HG02938 (cell line): ENCODE results near the gene TIMP2.
"Not testable (repeated sequence)": the region's sequence is repeated elsewhere in the genome, so short reads cannot be mapped to it uniquely, and the experiment has no call there.

ENCODE experiments used
- ATAC-seq: cut with Tn5 transposase; IDR thresholded peaks from one replicate; pipeline ENCODE4 v1.9.1; 2021; ENCODE audit warnings: mild to moderate bottlenecking, moderate library complexity; ENCODE audit not compliant: unreplicated experiment

Gene TIMP2

GRCh38 chr17:78957128-78957527 lies 31.9 kb upstream of the TIMP2 start:
- ATAC-seq, result no peak

GRCh38 chr17:78956254-78956653 lies 31.1 kb upstream of the TIMP2 start:
- ATAC-seq, result no peak

GRCh38 chr17:78954684-78955083 lies 29.5 kb upstream of the TIMP2 start:
- no peak for ATAC-seq

- ATAC-seq, result no peak
These were observed 28.5 kb upstream of the TIMP2 start for GRCh38 chr17:78953356-78954350.

- no peak for ATAC-seq
These were observed 27.5 kb upstream of the TIMP2 start for GRCh38 chr17:78952706-78953105.

- ATAC-seq, result no peak
These were observed 26.9 kb upstream of the TIMP2 start for GRCh38 chr17:78951967-78952551.

- no peak for ATAC-seq
These were observed 25.7 kb upstream of the TIMP2 start for GRCh38 chr17:78950870-78951269.

- ATAC-seq, result no peak
These were observed 22.3 kb upstream of the TIMP2 start for GRCh38 chr17:78947235-78948149.

GRCh38 chr17:78946631-78947030 lies 21.4 kb upstream of the TIMP2 start:
- ATAC-seq, result no peak

GRCh38 chr17:78946131-78946530 lies 20.9 kb upstream of the TIMP2 start:
- ATAC-seq, result no peak

- not testable (repeated sequence) for ATAC-seq
These were observed 20.3 kb upstream of the TIMP2 start for GRCh38 chr17:78945455-78945854.

- no peak for ATAC-seq
These were observed 19.8 kb upstream of the TIMP2 start for GRCh38 chr17:78944956-78945355.

GRCh38 chr17:78944026-78944425 lies 18.8 kb upstream of the TIMP2 start:
- ATAC-seq, result no peak

GRCh38 chr17:78940708-78941107 lies 15.5 kb upstream of the TIMP2 start:
- no peak for ATAC-seq

GRCh38 chr17:78940258-78940657 lies 15.1 kb upstream of the TIMP2 start:
- ATAC-seq, result no peak

- ATAC-seq, result no peak
These were observed 14.4 kb upstream of the TIMP2 start for GRCh38 chr17:78939615-78940014.

GRCh38 chr17:78937561-78937960 lies 12.4 kb upstream of the TIMP2 start:
- no peak for ATAC-seq

- no peak for ATAC-seq
These were observed 10.5 kb upstream of the TIMP2 start for GRCh38 chr17:78935419-78936323.

GRCh38 chr17:78934681-78935418 lies 9.7 kb upstream of the TIMP2 start:
- no peak for ATAC-seq
